Muscle of leg (tissue), 11 donors: ENCODE data around the gene GOT1. TPM values are rescaled to one million over a fixed set of nuclear protein-coding genes. Genes with fewer than 3 reads are reported as not detected.

Experiments
- DNase-seq: peaks from one replicate; pipeline ENCODE4 v3.0.0; 2013
- H3K27ac ChIP-seq: one replicate; pipeline ENCODE4 v1.5.1; 2013; ENCODE audit warnings: mild to moderate bottlenecking, low read length, control low read depth
- H3K27me3 ChIP-seq: one replicate; pipeline ENCODE4 v1.6.1; 2013; ENCODE audit warnings: low read length; ENCODE audit not compliant: control insufficient read depth, insufficient read depth
- H3K36me3 ChIP-seq: one replicate; pipeline ENCODE4 v1.6.1; 2013; ENCODE audit warnings: low read length; ENCODE audit not compliant: control insufficient read depth, insufficient read depth
- H3K4me1 ChIP-seq: one replicate; pipeline ENCODE4 v1.6.1; 2013; ENCODE audit warnings: low read length; ENCODE audit not compliant: control insufficient read depth, insufficient read depth
- H3K4me3 ChIP-seq: one replicate; pipeline ENCODE4 v1.5.1; 2013; ENCODE audit warnings: low read length, control low read depth
- H3K9me3 ChIP-seq: replicated peaks from 2 replicates; pipeline ENCODE4 v1.6.1; 2013; ENCODE audit warnings: low read depth, low read length; ENCODE audit not compliant: control insufficient read depth
- whole genome bisulfite sequencing: methylation state at CpG from one replicate; pipeline ENCODE4 v1.1.5; 2013; ENCODE audit warnings: missing lambda C conversion rate; ENCODE audit not compliant: insufficient coverage; 5-methylcytosine and 5-hydroxymethylcytosine counted together
- polyA plus RNA-seq, 8 donors: library from polyadenylated mRNA; unstranded; fragments of 120-200 nt; gene quantifications; one replicate each; pipeline versions ENCODE4 v1.2.1 to v1.2.3, GENCODE V29; 2013; ENCODE audit warnings: inconsistent platforms in 1 of 8, low replicate concordance in 1 of 8; ENCODE audit not compliant: insufficient read length in 8 of 8, insufficient read depth in 1 of 8
- total RNA-seq: library from RNA; stranded (reverse); fragments of 120-200 nt; gene quantifications from one replicate; pipeline ENCODE4 v1.2.4, GENCODE V29; 2013

GOT1 gene
- total and polyA plus RNA-seq, 9 donors = 26.7 to 48.3 (median 42.9) TPM

DNA sequence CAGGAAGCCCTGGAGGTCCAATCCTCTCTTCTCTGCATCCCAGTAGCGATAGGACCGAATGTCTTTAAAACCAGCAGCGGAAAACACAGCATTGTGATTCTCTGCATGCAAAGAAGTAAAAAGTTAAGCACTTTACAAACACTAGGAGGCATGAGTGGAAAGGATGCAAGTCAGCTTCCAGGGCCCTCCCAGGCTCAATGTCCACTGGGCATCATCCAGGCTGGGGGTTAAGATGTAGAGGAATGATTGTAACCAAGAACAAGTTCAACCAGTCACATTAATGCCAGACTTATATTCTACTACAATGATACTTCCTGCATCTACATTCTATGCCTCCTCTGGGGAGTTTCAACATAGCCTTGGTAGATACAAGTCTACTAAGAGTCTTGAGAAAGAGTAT lies 24.3 kb downstream of the GOT1 start:
- H3K27me3 ChIP-seq = no peaks in the 10 kb centered on the region
- no peaks in the 10 kb centered on the region for H3K9me3 ChIP-seq
- no peak overlapping the region for H3K4me3 ChIP-seq
- no peaks in the 10 kb centered on the region for H3K4me1 ChIP-seq
- peaks cover 50% of the 10 kb centered on the region for H3K36me3 ChIP-seq
- WGBS = no CpG with 5 or more reads among the region's 3 CpGs
- no peak for DNase-seq
- H3K27ac ChIP-seq = no peak overlapping the region

DNA sequence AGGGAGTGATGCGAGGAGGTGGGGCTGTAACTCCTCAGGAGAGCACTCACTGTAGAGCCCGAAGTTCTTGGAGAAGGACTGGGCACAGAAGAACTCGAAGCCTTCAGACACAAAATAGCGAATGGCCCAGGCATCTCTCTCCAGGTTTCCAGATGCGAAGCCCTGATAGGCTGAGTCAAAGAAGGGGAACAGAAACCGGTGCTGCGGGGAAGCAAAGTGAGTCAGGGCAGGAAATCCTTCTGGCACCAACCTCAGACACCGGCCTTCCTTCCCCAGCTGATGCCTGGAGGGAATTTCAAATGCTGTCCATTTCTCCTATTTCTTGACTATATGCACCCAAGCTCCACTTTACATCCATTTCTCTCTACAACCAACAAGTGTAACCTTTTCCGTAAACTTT lies 26.8 kb downstream of the GOT1 start:
- Histone ChIP-seq H3K36me3 (peaks cover 62% of the 10 kb centered on the region), H3K9me3 (no peaks in the 10 kb centered on the region), H3K4me3 (no peak overlapping the region), H3K27me3 (no peaks in the 10 kb centered on the region), H3K4me1 (no peaks in the 10 kb centered on the region), H3K27ac (no peak overlapping the region)
- WGBS = 91% methylated on average over 6 of the region's 9 CpGs
- no peak for DNase-seq

DNA sequence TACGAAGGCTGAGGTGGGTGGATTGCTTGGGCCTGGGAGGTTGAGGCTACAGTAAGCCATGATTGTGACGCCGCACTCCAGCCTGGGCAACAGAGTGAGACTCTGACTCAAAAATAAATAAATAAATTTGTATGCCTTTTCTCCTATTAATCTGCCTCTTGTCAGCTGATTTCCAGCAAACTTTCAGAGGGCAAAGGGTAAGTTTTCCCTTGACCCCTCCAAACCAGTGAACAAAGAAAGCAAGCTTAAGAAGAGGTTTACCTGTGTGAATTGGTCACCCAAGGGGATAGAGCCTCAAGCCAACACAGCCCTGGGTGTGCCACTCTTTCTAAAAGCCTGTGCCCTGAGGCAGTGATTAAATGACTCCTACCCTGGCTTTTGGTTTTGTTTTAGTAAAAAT lies 30.8 kb downstream of the GOT1 start:
- no peaks in the 10 kb centered on the region for H3K27me3 ChIP-seq
- no peaks in the 10 kb centered on the region for H3K9me3 ChIP-seq
- H3K4me1 ChIP-seq = no peaks in the 10 kb centered on the region
- H3K27ac ChIP-seq = no peak overlapping the region
- H3K36me3 ChIP-seq = peaks cover 46% of the 10 kb centered on the region
- H3K4me3 ChIP-seq = no peak overlapping the region
- 100% methylated on average over 1 of the region's 3 CpGs for WGBS
- DNase-seq = no peak

DNA sequence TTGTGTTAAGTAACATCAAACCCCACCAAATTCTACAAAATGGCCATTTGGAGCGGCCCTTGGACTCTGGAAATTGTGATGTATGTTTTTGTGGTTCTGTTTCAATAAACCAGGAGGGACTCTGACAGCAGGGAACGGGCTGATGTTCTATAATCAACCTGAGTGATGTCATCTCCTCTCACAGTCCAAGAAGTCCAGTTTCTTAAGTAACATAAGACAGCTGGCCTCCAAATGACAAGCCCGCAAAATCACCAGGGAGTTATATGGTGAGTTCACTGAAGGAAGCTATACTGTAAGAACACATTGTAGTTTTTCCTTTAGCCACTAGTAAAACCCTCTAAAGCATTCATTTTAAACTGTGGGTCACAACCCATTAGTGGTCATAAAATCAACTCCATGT lies 34.0 kb downstream of the GOT1 start:
- peak; percentile 34 for DNase-seq
- no CpG with 5 or more reads among the region's 3 CpGs for WGBS
- Histone ChIP-seq H3K36me3 (peaks cover 23% of the 10 kb centered on the region), H3K27me3 (no peaks in the 10 kb centered on the region), H3K9me3 (no peaks in the 10 kb centered on the region), H3K27ac (no peak overlapping the region), H3K4me1 (no peaks in the 10 kb centered on the region), H3K4me3 (no peak overlapping the region)

DNA sequence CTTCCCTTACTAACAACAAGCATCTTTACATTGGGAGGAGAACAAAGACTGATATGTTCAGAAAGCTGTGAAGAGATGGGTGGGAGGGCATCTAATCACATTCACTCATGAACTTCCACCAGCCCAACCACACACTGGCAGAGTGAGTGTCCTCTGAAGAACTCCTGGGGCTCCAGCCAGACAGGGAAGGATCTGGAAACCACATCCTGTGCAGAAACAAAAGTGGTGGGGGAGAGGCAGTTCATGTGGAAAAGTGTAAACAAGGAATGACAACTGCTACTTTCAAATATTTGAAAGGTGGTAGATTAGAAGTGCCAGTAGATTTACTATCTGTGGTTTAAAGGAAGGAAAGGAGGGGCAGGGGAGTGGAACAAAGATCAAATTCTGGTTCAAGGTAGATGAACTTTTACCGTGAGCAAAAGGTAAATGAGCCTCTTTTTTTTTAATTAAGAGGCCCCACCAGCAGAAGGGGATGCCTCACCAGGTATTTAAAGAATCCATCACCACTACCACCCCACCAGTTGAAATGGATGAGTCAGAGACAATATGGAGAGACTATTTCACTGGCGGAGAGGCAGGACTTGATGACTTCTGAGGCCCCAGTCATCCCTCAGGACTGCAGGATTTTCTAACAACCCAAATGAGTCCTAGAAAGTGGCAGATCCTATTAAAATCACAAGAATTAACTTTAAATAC lies 34.5 kb downstream of the GOT1 start:
- no CpG with 5 or more reads among the region's 2 CpGs for WGBS
- no peaks in the 10 kb centered on the region for H3K4me1 ChIP-seq
- peaks cover 19% of the 10 kb centered on the region for H3K36me3 ChIP-seq
- DNase-seq = no peak
- no peak overlapping the region for H3K27ac ChIP-seq
- H3K27me3 ChIP-seq = no peaks in the 10 kb centered on the region
- H3K9me3 ChIP-seq = no peaks in the 10 kb centered on the region
- H3K4me3 ChIP-seq = no peak overlapping the region

DNA sequence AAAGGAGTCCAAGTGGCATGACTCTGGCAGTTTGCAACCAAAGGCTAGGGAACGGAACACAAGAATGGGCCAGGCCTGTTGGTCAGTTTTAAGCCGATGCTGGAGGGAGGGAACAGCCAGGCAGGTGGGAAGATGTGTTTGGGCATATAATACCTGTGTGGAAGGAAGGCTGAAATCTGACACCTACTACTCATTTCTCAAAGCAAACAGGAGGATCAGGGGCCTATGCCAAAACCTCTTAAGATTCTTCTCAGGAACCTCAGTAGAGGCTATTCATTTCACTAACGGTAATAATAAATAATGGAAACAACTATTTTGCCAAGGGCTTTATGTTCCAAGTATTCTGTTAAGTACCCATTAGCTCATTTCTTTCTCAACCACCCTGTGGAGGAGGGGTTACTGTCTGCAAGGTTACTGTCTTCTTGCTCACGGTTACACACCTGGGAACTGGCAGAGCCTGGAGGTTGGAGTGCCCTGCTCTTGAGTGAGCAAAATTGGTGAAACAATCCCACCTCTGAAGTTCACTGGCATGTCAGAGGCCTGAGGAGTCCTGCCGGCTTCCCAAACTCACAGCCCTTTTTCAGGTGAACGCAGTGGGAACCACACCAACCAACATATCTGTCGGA lies 35.5 kb downstream of the GOT1 start:
- WGBS = 60% methylated on average over 2 of the region's 7 CpGs
- Histone ChIP-seq H3K4me3 (no peak overlapping the region), H3K9me3 (no peaks in the 10 kb centered on the region), H3K36me3 (peaks cover 19% of the 10 kb centered on the region), H3K4me1 (no peaks in the 10 kb centered on the region), H3K27ac (no peak overlapping the region), H3K27me3 (no peaks in the 10 kb centered on the region)
- no peak for DNase-seq

DNA sequence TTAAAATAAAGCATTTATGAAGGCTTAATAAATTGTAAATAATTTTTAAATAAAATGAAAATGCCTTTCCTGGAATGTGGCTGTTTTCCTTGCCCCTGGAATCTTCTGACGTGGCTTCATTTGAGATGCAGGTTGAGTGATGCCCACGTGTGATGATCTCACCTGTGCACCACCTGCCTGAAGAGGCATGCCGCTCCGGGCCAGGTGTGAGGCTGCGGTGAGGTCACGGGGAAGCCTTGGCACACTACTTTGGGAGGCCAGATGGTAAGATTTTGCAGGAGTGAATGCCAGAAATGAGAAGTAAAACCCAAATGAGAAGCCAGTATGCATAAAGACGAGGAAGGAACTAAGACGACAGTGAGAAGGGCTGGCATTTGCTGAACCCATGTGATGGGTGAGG lies 36.2 kb downstream of the GOT1 start:
- DNase-seq = no peak
- no peaks in the 10 kb centered on the region for H3K27me3 ChIP-seq
- H3K4me1 ChIP-seq = no peaks in the 10 kb centered on the region
- no peak overlapping the region for H3K27ac ChIP-seq
- WGBS = 83% methylated on average over 8 of the region's 8 CpGs
- H3K36me3 ChIP-seq = peaks cover 13% of the 10 kb centered on the region
- H3K9me3 ChIP-seq = no peaks in the 10 kb centered on the region
- H3K4me3 ChIP-seq = no peak overlapping the region

DNA sequence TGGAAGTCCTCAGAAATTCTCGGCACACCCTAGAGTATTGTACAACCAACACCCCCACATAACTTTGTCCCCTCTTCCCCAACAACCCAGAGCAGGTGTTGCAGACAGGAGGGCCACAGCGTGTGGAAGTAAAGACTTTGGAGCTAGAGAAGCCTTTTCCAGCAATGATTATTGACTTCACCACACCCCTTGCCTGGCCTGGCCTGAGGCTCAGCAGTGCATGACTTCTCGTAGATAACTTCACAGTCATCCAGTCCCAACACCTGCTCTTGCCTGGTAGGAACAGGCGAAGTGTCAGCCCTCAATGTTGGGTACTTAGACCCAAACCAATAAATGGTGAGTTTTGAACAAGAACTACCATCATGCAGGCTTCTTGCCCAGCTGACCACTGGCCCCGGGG lies 36.7 kb downstream of the GOT1 start:
- DNase-seq = no peak
- WGBS = 53% methylated on average over 3 of the region's 5 CpGs
- no peaks in the 10 kb centered on the region for H3K4me1 ChIP-seq
- no peaks in the 10 kb centered on the region for H3K27me3 ChIP-seq
- no peak overlapping the region for H3K4me3 ChIP-seq
- H3K27ac ChIP-seq = no peak overlapping the region
- peaks cover 7% of the 10 kb centered on the region for H3K36me3 ChIP-seq
- H3K9me3 ChIP-seq = no peaks in the 10 kb centered on the region

DNA sequence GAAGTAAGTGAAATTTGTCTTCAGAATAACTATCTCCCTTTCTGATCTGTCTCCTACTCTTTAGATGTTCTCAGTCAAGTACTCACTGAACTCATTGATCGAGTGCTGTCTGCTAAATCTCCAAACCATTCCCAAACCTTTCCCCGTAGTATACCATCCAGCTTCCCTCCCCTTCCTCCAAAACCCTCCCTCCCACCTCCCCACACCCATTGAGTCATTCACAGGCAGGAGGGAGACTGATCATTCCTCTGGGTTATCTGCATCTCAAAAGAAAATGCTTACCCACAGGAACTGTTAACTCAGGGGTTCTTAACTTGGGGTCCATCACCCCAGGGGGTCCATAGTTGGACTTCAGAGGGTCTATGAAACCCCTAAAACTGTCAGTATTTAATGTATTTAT lies 37.4 kb downstream of the GOT1 start:
- Histone ChIP-seq H3K4me3 (no peak overlapping the region), H3K9me3 (no peaks in the 10 kb centered on the region), H3K27me3 (no peaks in the 10 kb centered on the region), H3K27ac (no peak overlapping the region), H3K36me3 (peaks cover 7% of the 10 kb centered on the region), H3K4me1 (no peaks in the 10 kb centered on the region)
- 38% methylated on average over 2 of the region's 2 CpGs for WGBS
- DNase-seq = no peak

DNA sequence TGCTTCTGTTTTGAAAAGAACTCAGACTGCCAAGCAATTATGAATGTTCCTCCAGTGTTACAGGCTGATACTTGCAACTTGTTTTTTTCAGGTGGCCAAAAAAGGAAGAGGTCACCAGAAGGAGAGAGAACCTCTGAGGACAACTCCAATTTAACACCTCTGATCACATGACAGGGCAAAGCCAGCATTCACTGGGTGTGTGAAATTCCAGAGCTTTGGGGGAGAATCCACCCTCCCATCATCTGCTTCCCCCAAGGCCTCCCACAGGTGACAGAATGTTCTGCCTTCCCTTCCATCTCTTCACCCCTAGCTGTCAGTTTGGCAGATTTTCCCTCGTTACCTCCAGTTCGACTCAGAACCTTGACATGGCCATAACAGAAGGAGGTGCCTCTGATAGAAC lies 39.1 kb downstream of the GOT1 start:
- DNase-seq = no peak
- peaks cover 3% of the 10 kb centered on the region for H3K36me3 ChIP-seq
- H3K4me1 ChIP-seq = no peaks in the 10 kb centered on the region
- 79% methylated on average over 2 of the region's 2 CpGs for WGBS
- no peaks in the 10 kb centered on the region for H3K9me3 ChIP-seq
- H3K4me3 ChIP-seq = no peak overlapping the region
- no peaks in the 10 kb centered on the region for H3K27me3 ChIP-seq
- no peak overlapping the region for H3K27ac ChIP-seq
